A549 (cell line): ENCODE measurements around the gene MAD1L1. TPM values are rescaled to one million over a fixed set of nuclear protein-coding genes. Genes with fewer than 3 reads are reported as not detected.

Source experiments
- ATAC-seq, 2 experiments: fragments of 200-7000 bp in 1 of 2; fragments of >200 bp in 1 of 2; cut with Nextera tagmentation in 1 of 2; cut with Tn5 transposase in 1 of 2; 3 replicates each; pipeline versions ENCODE4 v1.8.0 to v1.9.1; 2018 to 2020; ENCODE audit warnings: mild to moderate bottlenecking in 1 of 2, moderate library complexity in 1 of 2
- CTCF ChIA-PET: fragments of 300-600 bp; sonication (Branson Sonifier 250); formaldehyde crosslinking; extraction: SDS; loops from one replicate; lab custom pipeline; 2021; ENCODE audit warnings: antibody characterized with exemption, inconsistent platforms; lab: Yijun Ruan, JAX
- POLR2A ChIA-PET: fragments of 350-600 bp; formaldehyde crosslinking; extraction: SDS; loops from one replicate; lab custom pipeline; 2021; ENCODE audit warnings: antibody characterized with exemption, inconsistent platforms; lab: Yijun Ruan, JAX
- DNase-seq, 2 experiments: peaks; one replicate each; pipeline versions ENCODE4 v3.0.0 to v3.0.0-alpha.2; 2011 to 2016; ENCODE audit warnings: low read depth in 1 of 2, low spot score in 1 of 2
- FAIRE-seq: peaks from 2 replicates; lab custom pipeline; 2011; peaks lifted over from hg19 to GRCh38; lab: Jason Lieb, UNC
- H3K27ac ChIP-seq, 2 experiments: fragments of >200 bp; sonication (Bioruptor Twin); formaldehyde crosslinking; 3 replicates each; pipeline ENCODE4 v1.5.1; 2016 to 2017
- H3K4me1 ChIP-seq: fragments of >200 bp; sonication (Bioruptor Twin); formaldehyde crosslinking; 3 replicates; pipeline ENCODE4 v1.6.1; 2016
- H3K4me2 ChIP-seq: fragments of >200 bp; sonication (Bioruptor Twin); formaldehyde crosslinking; 3 replicates; pipeline ENCODE4 v1.6.1; 2016
- H3K4me3 ChIP-seq: fragments of >200 bp; sonication (Bioruptor Twin); formaldehyde crosslinking; 3 replicates; pipeline ENCODE4 v1.5.1; 2016
- H3K9me3 ChIP-seq: fragments of >200 bp; sonication (Bioruptor Twin); formaldehyde crosslinking; 3 replicates; pipeline ENCODE4 v1.6.1; 2016
- CBX2 ChIP-seq: fragments of 200-600 bp; sonication (generic); IDR thresholded peaks from 2 replicates; pipeline ENCODE4 v1.6.1; 2016; ENCODE audit warnings: low read depth, mild to moderate bottlenecking, borderline replicate concordance
- CHD2 ChIP-seq: fragments of 150-350 bp; IDR thresholded peaks from 2 replicates; pipeline ENCODE4 v1.6.1; 2014; ENCODE audit warnings: low read length; ENCODE audit not compliant: partially characterized antibody
- E2F6 ChIP-seq: IDR thresholded peaks from 2 replicates; pipeline ENCODE4 v1.6.1; 2012; ENCODE audit warnings: low read depth, borderline replicate concordance
- ESRRA ChIP-seq: fragments of 150-350 bp; IDR thresholded peaks from 2 replicates; pipeline ENCODE4 v1.6.1; 2014; ENCODE audit warnings: mild to moderate bottlenecking, low read length, borderline replicate concordance
- GATA3 ChIP-seq: IDR thresholded peaks from 2 replicates; pipeline ENCODE4 v1.6.1; 2012; ENCODE audit warnings: borderline replicate concordance
- HOXB13 ChIP-seq: fragments of 250-450 bp; sonication (Bioruptor Pico); IDR thresholded peaks from 2 replicates; pipeline ENCODE4 v1.5.0; 2020; ENCODE audit warnings: low read depth, mild to moderate bottlenecking, moderate library complexity
- HOXB5 ChIP-seq: fragments of 250-450 bp; sonication (Bioruptor Pico); IDR thresholded peaks from 2 replicates; pipeline ENCODE4 v1.5.0; 2020; ENCODE audit warnings: mild to moderate bottlenecking, moderate library complexity
- JUN ChIP-seq, 2 experiments: fragments of >200 bp; sonication (Bioruptor Twin); formaldehyde crosslinking; IDR thresholded peaks; 2 replicates in 1 of 2; 3 replicates in 1 of 2; pipeline ENCODE4 v1.6.1; 2016 to 2017
- MAFK ChIP-seq: fragments of 450-650 bp; IDR thresholded peaks from 2 replicates; pipeline ENCODE4 v1.6.1; 2014; ENCODE audit not compliant: partially characterized antibody
- NFE2L2 ChIP-seq: fragments of 150-350 bp; conservative IDR thresholded peaks from 2 replicates; pipeline ENCODE4 v1.6.1; 2014; ENCODE audit warnings: low read length
- NPAS2 ChIP-seq: fragments of 250-450 bp; sonication (Bioruptor Pico); IDR thresholded peaks from 2 replicates; pipeline ENCODE4 v1.8.0; 2022; ENCODE audit warnings: mild to moderate bottlenecking, moderate library complexity, borderline replicate concordance
- POLR2A ChIP-seq: IDR thresholded peaks from 2 replicates; pipeline ENCODE4 v1.6.1; 2012; ENCODE audit warnings: mild to moderate bottlenecking, low read length
- RAD21 ChIP-seq, 2 experiments: fragments of >200 bp in 1 of 2; sonication (Bioruptor Twin) in 1 of 2; formaldehyde crosslinking in 1 of 2; IDR thresholded peaks in 1 of 2; conservative IDR thresholded peaks in 1 of 2; 2 replicates in 1 of 2; 3 replicates in 1 of 2; pipeline ENCODE4 v1.6.1; 2012 to 2018; ENCODE audit warnings: inconsistent platforms in 1 of 2
- RARB ChIP-seq: fragments of 250-450 bp; sonication (Bioruptor Pico); IDR thresholded peaks from 2 replicates; pipeline ENCODE4 v1.8.0; 2021; ENCODE audit warnings: mild to moderate bottlenecking, moderate library complexity
- SMC3 ChIP-seq: fragments of >200 bp; sonication (Bioruptor Twin); formaldehyde crosslinking; IDR thresholded peaks from 3 replicates; pipeline ENCODE4 v1.6.1; 2018; ENCODE audit warnings: inconsistent platforms
- ZNF302 ChIP-seq: fragments of 250-450 bp; sonication (Bioruptor Pico); IDR thresholded peaks from 2 replicates; pipeline ENCODE4 v1.9.0; 2021; ENCODE audit warnings: inconsistent platforms, mild to moderate bottlenecking, moderate library complexity
- WGBS: methylation state at CpG from one replicate; pipeline ENCODE4 v1.1.6; 2017; ENCODE audit errors: missing lambda C conversion rate; 5-methylcytosine and 5-hydroxymethylcytosine counted together
- polyA plus RNA-seq, 4 experiments: library from polyadenylated mRNA; depleted of rRNA in 3 of 4; stranded (reverse); fragments of >200 nt; fragmentation: RNase III in 1 of 4; extraction: RNeasy Plus Mini Kit Qiagen cat#74134 plus additional on column Dnase treatment in 1 of 4; gene quantifications; 2 replicates in 3 of 4; 3 replicates in 1 of 4; pipeline ENCODE4 v1.2.3, GENCODE V29; 2011 to 2017
- TF ChIP-seq, protein P1 (sequence below): fragments of 150-350 bp; IDR thresholded peaks from 2 replicates; pipeline ENCODE4 v1.6.1; 2014; ENCODE audit warnings: low read depth, mild to moderate bottlenecking, low read length
- TF ChIP-seq, protein P2 (sequence below): fragments of 200-600 bp; sonication (generic); IDR thresholded peaks from 2 replicates; pipeline ENCODE4 v1.6.1; 2016; ENCODE audit warnings: antibody characterized with exemption, mild to moderate bottlenecking, moderate library complexity
- TF ChIP-seq, protein P3 (sequence below): fragments of >200 bp; sonication (Bioruptor Twin); formaldehyde crosslinking; IDR thresholded peaks from 2 replicates; pipeline ENCODE4 v1.6.1; 2016
- TF ChIP-seq, protein P4 (sequence below): fragments of 450-650 bp; IDR thresholded peaks from 2 replicates; pipeline ENCODE4 v1.6.1; 2014; ENCODE audit warnings: antibody characterized with exemption

Gene MAD1L1
- polyA plus RNA-seq, 2 of the 4 experiments (the other 2 are of a cell fraction), result 13.6 to 16.6 TPM

DNA sequence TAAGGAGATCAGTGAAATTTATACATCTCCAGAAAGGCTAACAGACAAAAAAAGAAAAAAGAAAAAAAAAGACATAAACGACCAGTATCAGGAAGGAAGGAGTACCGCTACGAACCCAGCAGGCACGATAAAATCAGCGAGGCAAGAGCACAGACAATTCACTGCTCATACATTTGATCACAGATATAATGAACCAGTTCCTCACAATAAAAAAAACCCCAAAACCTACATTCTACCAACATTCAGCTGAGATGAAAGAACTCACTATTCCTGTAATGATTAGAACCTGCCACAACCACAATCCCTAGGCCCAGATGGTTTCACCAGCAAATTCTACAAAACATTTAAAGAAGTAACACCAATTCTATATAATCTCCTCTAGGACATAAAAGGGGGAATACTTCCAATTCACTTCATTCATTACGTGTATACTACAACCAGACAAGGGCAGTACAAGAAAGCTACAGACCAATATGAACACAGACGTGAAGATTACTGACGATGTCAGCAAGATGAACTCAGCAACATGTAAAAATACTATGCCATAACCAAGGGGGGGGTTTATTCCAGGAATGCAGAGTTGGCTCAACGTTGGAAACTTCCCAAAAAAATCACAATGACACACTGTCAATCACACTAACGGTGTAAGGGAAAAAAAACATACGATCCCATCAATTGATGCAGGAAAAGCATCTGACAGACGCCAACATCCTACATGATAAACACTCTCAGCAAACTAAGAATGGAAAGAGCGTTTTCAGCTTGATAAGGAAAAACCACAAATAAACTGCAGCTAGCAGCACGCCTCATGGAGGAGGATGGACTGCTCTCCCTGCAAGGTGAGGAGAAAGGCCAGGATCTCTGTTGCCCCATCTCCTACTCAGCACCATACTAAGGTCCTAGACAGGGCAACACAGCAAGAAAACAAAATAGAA is 306.5 kb downstream of the MAD1L1 start:
- CTCF ChIA-PET, result interaction anchor here (1.5 kb wide), 1 partner anchor 9 kb away, joined by 3 read pairs; no protein-coding TSS in a partner anchor
- WGBS, result 74% methylated on average over 14 of the region's 14 CpGs
- no peak for ATAC-seq

GRCh38 chr7:1925349-1925748 is 307.4 kb downstream of the MAD1L1 start:
- CTCF ChIA-PET, result no interaction called here
- 0 out of 6 replicates have a peak, but pooled peaks of 1 of the 2 experiments have one; percentile 38 for ATAC-seq

More for the DNA sequence above, 306.5 kb downstream of the MAD1L1 start:
- Histone ChIP-seq H3K27ac (no peak overlapping the region), H3K9me3 (no peaks in the 10 kb centered on the region), H3K4me1 (no peaks in the 10 kb centered on the region), H3K4me2 (no peak overlapping the region), H3K4me3 (no peak overlapping the region)
- POLR2A ChIA-PET, result no interaction called here
- DNase-seq, result no peak
- FAIRE-seq, result no peak
- peak; percentile 77 for TF ChIP-seq MAFK
- no peak for TF ChIP-seq HOXB13 (CRISPR knock-in tag)

GRCh38 chr7:1924258-1924817 is 308.4 kb downstream of the MAD1L1 start:
- H3K4me3 ChIP-seq, result no peak overlapping the region
- H3K9me3 ChIP-seq, result no peaks in the 10 kb centered on the region
- 77% methylated on average over 10 of the region's 10 CpGs for WGBS
- no peak for DNase-seq
- no peak for ATAC-seq
- H3K27ac ChIP-seq, result no peak overlapping the region
- no peaks in the 10 kb centered on the region for H3K4me1 ChIP-seq
- ChIA-PET POLR2A (no interaction called here), CTCF (interaction anchor here (1.3 kb wide), 1 partner anchor 345 kb away, joined by 3 read pairs; no protein-coding TSS in a partner anchor)
- no peak overlapping the region for H3K4me2 ChIP-seq
- FAIRE-seq, result no peak
- no peak for TF ChIP-seq ESRRA
- TF ChIP-seq, protein P1, sequence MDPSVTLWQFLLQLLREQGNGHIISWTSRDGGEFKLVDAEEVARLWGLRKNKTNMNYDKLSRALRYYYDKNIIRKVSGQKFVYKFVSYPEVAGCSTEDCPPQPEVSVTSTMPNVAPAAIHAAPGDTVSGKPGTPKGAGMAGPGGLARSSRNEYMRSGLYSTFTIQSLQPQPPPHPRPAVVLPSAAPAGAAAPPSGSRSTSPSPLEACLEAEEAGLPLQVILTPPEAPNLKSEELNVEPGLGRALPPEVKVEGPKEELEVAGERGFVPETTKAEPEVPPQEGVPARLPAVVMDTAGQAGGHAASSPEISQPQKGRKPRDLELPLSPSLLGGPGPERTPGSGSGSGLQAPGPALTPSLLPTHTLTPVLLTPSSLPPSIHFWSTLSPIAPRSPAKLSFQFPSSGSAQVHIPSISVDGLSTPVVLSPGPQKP, result no peak
- no peak for TF ChIP-seq CHD2
- no peak for TF ChIP-seq CBX2
- no peak for TF ChIP-seq ZNF302
- TF ChIP-seq E2F6, result no peak
- TF ChIP-seq MAFK, result no peak
- TF ChIP-seq, protein P2, sequence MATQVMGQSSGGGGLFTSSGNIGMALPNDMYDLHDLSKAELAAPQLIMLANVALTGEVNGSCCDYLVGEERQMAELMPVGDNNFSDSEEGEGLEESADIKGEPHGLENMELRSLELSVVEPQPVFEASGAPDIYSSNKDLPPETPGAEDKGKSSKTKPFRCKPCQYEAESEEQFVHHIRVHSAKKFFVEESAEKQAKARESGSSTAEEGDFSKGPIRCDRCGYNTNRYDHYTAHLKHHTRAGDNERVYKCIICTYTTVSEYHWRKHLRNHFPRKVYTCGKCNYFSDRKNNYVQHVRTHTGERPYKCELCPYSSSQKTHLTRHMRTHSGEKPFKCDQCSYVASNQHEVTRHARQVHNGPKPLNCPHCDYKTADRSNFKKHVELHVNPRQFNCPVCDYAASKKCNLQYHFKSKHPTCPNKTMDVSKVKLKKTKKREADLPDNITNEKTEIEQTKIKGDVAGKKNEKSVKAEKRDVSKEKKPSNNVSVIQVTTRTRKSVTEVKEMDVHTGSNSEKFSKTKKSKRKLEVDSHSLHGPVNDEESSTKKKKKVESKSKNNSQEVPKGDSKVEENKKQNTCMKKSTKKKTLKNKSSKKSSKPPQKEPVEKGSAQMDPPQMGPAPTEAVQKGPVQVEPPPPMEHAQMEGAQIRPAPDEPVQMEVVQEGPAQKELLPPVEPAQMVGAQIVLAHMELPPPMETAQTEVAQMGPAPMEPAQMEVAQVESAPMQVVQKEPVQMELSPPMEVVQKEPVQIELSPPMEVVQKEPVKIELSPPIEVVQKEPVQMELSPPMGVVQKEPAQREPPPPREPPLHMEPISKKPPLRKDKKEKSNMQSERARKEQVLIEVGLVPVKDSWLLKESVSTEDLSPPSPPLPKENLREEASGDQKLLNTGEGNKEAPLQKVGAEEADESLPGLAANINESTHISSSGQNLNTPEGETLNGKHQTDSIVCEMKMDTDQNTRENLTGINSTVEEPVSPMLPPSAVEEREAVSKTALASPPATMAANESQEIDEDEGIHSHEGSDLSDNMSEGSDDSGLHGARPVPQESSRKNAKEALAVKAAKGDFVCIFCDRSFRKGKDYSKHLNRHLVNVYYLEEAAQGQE, result no peak
- no peak for TF ChIP-seq SMC3
- no peak for TF ChIP-seq RARB
- TF ChIP-seq HOXB5 (CRISPR knock-in tag), result no peak
- TF ChIP-seq POLR2A, result no peak
- TF ChIP-seq, protein P3, sequence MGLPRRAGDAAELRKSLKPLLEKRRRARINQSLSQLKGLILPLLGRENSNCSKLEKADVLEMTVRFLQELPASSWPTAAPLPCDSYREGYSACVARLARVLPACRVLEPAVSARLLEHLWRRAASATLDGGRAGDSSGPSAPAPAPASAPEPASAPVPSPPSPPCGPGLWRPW, result no peak

More at GRCh38 chr7:1925349-1925748, 307.4 kb downstream of the MAD1L1 start:
- peak in 1 of 2 experiments; percentile 16 for DNase-seq
- FAIRE-seq, result no peak
- no peaks in the 10 kb centered on the region for H3K9me3 ChIP-seq
- no peaks in the 10 kb centered on the region for H3K4me1 ChIP-seq
- H3K4me3 ChIP-seq, result no peak overlapping the region
- peak in 1 of 2 experiments; percentile 33; a peak in 2 of 5 replicates for TF ChIP-seq RAD21 (conservative IDR thresholded peaks at IDR 0.05 in 1 of 2, IDR thresholded peaks at IDR 0.05 in 1 of 2)
- no peak for TF ChIP-seq JUN (IDR thresholded peaks at IDR 0.05)
- TF ChIP-seq, protein P4, sequence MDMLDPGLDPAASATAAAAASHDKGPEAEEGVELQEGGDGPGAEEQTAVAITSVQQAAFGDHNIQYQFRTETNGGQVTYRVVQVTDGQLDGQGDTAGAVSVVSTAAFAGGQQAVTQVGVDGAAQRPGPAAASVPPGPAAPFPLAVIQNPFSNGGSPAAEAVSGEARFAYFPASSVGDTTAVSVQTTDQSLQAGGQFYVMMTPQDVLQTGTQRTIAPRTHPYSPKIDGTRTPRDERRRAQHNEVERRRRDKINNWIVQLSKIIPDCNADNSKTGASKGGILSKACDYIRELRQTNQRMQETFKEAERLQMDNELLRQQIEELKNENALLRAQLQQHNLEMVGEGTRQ, result peak; percentile 18; the same call in 1 of the 2 replicates
- TF ChIP-seq GATA3, result no peak
- TF ChIP-seq NFE2L2, result no peak
- no peak for TF ChIP-seq NPAS2 (CRISPR knock-in tag)
- 76% methylated on average over 12 of the region's 12 CpGs for WGBS
- POLR2A ChIA-PET, result no interaction called here
- H3K27ac ChIP-seq, result no peak overlapping the region
- H3K4me2 ChIP-seq, result no peak overlapping the region
